GM19099 (cell line): Measurements from ENCODE around the gene CDHR5.

Experiments
- POLR2A ChIP-seq: IDR thresholded peaks from 3 replicates; pipeline ENCODE4 v1.6.1; 2011; ENCODE audit warnings: low read depth; ENCODE audit not compliant: insufficient read length; ENCODE audit errors: extremely low read depth

CDHR5 gene

GRCh38 chr11:630871-631270 is 6.1 kb upstream of the CDHR5 start:
- no peak for TF ChIP-seq POLR2A

DNA sequence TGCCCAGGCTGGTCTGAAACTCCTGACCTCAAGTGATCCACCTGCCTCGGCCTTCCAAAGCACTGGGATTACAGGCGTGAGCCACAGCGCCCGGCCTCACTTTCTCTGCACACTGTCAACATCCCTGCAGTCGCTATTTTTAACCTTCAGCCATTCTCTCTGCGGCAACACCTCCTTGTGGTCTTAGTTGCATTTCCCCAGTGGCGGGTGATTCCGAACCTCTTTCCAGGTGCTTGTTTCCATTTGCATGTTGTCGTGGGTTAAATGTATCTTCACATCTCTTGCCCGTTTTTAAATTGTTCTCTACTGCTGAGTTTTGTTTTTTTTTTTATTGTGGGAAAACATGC is 4.5 kb upstream of the CDHR5 start:
- TF ChIP-seq POLR2A = no peak

GRCh38 chr11:628056-628455 is 3.3 kb upstream of the CDHR5 start:
- TF ChIP-seq POLR2A = no peak

DNA sequence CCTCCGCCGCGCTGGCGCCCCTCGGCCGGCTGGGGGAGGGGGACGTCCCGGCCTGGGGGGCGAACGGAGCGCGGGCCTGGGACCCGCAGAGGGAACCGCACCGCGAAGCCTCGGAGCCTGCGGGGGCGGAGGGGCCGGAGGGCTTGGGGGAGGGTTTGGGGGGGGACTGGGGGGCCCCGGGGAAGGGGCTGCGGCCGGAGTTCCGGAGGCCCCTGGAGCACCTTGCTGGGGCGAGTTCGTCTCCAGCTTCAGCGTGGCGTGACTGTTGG is 2.5 kb upstream of the CDHR5 start:
- no peak for TF ChIP-seq POLR2A

DNA sequence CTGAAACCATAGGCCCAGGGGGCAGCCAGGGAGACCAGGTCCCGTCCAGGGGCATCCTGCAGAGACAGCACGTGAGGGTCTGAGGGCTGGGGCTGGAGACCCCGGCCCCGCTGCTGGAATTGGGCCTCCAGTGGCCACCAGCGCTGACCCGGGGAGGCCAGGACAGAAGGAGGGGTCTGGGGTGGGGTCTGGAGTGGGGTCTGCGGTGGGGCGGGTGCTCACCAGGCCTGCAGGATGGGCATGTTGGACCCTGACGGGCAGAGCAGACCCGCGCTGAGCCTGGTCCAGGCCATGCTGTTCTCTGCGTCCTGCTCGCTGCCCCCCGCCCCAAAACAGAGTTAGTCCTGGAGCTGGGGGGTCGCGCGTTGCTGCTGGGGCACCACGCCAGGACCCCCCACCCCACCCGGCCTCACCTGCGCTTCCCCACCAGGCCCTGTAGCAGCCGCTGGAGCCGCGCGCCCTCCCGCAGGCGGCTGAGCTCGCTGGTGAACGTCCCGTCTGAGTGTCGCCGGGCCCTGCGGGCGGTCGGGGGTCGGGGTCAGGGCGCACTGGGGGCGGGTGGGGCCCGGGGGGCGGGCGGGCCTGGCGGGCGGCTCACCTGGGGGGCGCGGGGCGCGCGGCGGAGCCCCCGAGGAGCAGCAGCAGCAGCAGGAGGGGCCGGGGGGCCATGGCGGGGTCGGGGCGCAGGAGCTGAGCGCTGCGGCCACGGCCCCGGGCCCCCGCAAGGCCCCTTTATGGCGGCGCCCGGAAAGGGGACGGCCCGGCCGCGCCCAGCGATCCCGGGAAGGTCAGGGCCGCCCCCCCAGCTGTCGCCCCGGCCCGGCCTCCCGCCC is 1.9 kb upstream of the CDHR5 start, which contains the start of gene SCT:
SCT (minus strand) TSS at position 707 of the 833 bp plus-strand sequence; CDS start at position 669, 38 bp downstream.
- TF ChIP-seq POLR2A = no peak

DNA sequence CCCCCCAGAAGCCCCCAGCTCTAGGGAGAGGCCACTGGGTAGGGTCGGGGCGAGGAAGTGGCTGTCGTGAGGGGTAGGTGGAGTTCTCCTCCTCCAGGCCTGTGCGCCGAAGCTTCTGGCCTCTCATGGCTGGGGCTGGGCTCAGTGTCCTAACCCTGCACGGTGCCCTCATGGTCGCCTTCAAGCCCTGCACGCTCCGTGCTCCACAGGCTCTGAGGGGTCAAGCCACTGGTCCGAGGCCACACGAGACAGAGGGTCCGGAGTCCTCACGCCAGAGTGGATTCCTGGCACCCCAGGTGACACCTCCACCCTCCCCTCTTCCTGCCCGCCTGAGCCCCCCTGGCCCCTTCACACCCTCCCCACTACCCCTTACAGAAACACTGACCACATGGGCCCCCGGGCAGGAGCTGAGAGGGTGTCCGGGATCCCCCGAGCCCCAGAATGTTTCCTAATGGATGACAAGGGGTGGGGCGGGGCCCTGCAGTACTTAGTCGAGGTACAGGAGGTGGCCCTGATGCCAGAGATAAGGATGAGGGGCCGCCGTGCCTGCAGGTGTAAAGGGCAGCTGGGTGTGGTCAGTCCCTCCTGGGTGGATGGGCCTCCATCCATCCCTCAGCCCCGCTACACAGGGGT is 997 bp upstream of the CDHR5 start:
- no peak for TF ChIP-seq POLR2A

DNA sequence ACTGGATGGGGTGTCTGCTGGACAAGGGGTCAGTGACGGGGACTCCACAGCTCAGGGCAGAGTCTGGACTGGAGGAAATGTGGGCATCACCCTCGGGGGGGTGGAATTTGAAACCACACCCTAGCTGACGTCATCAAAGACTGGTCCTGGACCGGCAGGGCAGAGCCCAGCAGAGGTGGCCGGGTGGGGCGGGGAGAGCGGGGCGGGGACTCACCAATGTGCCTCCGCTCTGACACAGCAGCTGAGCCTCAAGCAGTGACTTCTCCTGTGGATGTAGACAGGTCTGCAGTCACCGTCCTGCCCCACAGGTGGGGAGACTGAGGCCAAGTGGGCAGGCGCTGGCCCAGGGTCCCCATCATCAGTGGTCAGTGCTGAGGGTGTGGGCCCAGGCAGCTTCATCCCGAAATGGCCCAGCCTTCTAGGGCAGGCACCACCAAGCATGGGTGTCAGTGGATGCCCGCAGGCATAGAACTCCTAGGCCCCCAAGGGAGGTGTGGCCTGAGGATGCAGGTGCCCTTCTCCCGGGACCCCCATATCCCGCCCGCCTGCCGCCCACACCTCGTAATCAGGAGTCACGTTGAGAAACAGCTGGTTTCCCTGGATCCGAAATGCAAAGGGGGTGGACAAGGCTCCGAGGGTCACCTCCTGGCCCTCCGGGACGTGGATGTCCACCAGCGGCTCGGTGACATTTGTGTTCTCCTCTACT is 603 bp downstream of the CDHR5 start:
- no peak for TF ChIP-seq POLR2A

DNA sequence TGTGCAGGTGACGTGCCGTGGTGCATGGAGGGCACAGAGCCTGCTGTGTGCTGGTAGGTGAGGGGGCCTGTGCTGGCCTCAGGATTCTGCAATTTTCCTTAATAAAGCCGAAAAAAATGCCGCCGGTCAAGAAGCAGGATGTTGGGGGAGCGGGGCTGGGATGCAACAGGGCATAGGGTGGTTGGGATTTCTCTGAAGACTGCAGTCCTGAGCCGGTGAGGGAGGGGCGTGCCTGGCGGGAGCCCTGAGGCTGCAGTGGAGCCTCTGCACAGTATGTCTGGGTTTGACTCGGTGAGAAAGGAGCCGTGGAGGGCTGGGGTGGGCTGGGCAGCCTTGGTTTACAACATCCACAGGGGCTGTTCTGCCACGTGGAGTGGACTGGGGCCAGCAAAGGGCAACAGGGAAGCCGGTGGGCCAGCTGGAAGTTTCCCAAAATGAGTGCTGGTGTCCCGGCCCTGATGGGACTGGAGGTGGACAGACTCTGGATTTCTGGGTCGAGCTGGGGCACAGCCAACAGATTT is 1.3 kb downstream of the CDHR5 start:
- no peak for TF ChIP-seq POLR2A

- TF ChIP-seq POLR2A = no peak
Measured at GRCh38 chr11:621838-622237, 2.9 kb downstream of the CDHR5 start.

DNA sequence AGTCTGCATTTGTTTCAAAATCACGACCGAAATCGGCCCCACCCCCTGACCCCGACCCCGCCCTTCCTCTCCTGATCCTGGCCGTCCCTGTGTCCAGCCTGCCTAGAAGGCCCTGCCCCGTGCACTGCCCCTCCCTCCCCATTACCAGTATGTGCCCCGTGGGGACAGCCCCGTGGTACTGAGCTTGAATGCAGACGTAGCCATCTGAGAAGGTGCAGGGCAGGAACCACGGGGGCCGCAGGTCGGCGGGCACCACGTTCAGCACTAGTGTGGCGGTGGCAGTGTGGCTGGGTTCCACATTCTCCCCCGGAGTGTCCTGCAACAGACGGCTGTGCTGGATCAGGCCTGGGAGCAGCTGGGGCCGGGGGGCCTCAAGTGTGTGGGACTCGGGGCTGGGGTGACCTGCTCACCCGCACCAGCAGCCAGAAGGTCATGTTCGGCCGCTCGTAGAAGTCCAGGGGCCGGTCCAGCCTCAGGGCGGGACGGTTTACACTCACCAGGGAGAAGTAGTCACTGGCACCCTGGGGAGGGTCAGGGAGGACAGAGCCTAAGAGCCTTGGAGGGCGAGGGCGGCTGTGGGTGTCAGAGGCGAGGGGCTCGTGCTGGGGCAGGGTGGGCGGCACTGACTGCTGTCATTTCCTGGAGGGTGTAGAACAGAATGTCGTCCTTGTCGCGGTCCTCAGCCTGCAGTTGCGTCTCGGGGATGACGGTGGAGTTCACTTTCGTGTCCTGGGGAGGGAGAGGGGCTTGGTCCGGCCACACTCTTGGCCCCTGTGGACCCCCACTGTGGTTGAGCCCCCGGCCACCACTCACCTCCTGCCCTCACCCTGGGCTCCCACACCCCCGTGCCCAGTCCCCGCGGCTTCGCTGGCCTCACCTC is 3.6 kb downstream of the CDHR5 start:
- TF ChIP-seq POLR2A = no peak

DNA sequence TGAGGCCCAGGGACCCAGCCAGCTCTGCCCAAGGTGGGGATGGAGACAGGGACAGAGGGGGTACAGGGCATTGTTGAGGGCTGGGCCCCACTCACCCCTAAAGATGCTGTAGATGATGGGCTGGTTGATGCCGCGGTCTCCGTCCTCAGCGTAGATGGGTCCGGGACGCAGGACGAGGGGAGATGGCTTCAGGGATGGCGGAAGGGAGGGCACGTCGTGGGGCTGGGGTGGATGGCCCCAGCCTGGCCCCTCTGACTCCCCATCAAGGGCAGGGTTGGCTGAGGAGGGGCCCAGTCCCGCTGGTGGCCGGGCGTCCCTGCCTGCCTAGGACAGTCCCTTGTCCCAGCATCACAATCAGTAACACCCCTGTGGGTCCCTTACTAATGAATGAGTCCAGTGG is 4.6 kb downstream of the CDHR5 start:
- TF ChIP-seq POLR2A = no peak

DNA sequence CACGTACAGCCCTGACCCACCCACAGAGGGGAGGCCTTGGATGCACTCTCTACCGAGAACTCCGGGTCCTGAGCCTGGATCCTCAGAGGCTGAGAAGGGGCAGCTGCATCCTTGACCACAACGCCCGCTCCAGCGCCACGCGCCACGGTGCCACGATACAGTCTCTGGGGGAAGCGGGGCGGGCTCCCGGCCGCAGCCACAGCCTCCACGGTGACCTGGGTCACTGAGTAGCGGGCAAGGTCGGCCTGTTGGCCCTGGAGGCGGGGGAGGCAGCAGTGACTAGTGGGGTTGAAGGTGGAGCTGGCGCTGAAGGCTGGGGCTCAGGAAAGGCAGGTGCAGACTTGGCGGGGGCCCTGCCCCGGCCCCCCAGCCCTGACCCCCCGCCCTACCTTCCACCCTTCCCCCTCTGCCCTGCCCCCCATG is 5.1 kb downstream of the CDHR5 start:
- no peak for TF ChIP-seq POLR2A

GRCh38 chr11:618856-619627 is 5.7 kb downstream of the CDHR5 start:
- TF ChIP-seq POLR2A = no peak

DNA sequence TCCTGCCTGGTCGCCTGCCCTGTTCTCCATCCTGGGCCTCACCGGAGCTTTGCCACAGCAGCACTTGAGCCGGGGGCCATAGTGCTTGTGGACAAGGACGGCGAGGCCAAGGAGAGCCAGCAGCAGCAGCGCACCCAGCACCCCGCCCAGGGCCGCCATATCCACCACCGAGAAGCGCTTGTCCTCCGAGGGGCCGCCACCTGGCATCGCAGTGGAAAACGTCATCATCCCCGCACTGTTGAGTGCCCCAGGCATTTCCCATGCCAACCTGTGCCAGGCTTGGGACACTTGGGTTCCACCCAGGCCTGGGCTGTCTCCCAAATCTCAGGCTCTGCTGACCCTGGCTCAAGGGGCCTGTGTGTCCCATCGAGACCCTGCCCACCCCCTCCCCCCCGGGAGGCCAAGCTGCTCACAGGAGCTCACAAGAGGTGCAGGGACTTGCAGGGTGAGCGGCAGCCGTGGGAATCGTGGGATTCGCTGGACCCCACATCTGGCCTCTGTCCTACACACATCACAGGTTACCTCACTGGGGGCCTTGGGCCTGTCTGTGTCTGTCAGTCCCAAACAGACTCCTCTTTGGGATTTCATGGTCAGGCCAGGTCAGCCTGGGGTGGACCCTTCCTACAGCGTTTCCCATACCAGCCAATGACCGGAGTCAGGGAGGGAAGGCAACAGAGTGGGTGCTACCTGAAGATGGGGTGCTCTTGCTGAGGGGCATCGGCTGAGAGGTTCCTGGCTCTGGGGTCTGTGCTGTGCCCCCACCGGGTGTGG is 6.7 kb downstream of the CDHR5 start:
- no peak for TF ChIP-seq POLR2A
